ENCODE data around the gene C1orf159. TPM values are rescaled to one million over a fixed set of nuclear protein-coding genes. Genes with fewer than 3 reads are reported as not detected.
A peak's percentile ranks its signal among the peaks of the same experiment; 100 is the strongest.
"Not testable (repeated sequence)": the region's sequence is repeated elsewhere in the genome, so short reads cannot be mapped to it uniquely, and the experiment has no call there.

The C1orf159 gene
- polyA plus RNA-seq, 3 donors = 6.4 to 20.1 (median 14.1) TPM

DNA sequence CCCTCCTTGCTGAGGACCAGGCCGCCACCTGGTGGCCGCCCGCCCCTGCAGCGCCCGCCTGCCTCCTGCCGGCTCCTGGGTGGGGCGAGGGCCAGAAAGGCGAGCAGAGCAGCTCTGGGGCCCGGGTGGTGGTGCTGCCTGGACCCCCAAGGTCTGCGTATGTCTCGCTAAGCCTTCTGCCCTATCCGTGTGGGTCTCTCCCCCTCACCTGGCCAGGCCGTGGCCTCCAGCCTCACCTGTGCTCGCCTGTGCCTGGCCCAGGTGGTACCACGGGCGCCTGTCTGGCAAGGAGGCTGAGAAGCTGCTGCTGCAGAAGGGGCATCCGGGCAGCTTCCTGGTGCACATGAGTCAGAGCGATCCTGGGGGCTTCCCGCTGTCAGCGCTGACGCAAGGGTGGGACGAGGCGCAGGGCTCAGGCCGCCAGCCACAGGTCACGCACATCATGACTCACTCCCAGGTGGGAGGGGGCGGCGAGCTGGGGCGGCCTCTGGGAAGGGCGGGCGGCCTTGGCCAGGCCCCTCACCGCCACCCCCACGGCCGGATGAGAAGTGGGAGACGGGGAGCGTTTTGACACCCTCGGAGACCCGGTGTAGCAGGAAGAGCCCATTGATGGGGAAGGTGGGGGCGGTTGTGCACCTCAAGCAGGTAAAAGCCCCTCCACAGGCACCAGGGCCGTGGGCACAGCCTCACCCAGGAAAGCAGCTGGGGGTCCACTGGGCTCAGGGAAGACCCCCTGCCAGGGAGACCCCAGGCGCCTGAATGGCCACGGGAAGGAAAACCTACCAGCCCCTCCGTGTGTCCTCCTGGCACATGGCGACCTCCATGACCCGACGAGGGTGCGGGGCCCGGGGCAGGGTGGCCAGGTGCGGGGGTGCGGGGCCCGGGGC, 51.7 kb downstream of the C1orf159 start:
- no peak for DNase-seq (ENCODE audit: extremely low read depth in 1 of 11, low read depth in 9 of 11, low spot score in 4 of 11)

DNA sequence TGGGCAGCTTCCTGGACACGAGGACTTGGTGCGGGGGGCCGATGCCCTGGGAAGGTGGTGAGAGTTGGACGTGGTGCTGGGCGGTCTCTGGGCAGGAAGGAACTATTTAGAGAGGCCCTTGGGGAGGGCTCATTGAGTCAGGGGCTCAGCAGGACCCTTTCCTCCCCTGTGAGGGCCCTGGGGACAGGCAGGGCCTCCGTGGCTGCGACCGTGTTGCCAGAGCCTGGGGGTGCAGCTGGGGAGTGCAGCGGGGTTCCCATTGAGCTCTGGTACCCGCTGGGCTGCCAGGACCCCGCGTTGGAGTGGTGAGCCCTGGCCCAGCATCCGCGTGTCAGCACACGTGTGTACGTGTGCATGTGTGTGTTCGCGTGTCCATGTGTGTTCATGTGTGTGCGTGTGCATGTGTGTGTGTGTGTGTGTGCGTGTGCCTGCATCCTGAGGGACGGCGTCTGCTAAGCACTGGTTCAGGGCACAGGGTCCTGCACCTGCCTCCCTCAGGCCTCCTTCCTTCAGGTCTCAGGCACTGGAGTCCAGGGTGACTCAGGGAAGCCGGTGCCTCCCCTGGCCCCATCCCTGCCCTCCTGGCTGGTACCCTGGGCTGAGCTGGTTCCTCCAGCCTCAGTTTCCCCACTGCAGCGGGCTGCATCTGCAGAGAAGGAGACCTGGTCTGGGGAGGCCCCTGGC, 52.5 kb downstream of the C1orf159 start:
- DNase-seq (ENCODE audit: extremely low read depth in 1 of 11, low read depth in 9 of 11, low spot score in 4 of 11) = no peak

DNA sequence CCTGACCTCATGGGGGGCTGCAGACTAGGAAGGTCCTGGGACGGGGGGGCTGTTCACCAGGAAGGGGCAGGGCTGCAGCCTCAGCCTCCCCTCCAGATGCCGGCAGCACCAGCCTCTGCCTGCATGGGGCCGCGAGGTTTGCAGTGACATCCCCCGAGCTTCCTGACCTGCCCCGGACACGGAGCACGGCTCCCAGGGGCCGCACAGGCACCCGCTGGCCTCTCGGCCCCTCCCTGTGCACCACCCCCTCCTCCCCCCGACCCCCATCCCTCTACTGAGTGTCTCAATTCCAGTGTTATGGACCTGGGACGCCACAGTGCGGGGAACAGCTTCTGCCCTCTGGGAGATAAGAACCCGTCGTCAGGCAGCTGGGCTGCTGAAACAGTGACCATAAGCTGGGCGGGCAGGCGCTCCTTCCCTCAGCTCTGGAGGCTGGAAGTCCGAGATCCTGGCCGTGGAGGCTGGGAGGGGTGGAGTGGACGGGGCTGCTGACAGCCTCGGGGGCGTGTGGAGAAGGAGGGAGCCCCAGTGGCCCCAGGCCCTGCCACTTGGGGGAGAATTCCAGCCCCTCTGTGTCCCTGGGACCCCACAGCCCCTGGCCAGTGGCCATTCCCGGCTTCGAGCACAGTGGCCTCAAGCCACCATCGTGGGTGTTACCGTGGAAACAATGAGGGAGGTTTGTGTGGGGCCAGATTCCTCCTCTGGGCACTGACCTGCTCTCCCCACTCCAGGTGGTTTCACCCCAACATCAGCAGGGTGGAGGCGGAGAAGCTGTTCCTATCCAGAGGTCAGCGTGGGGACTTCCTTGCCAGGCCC, 53.3 kb downstream of the C1orf159 start:
- no peak for DNase-seq (ENCODE audit: extremely low read depth in 1 of 11, low read depth in 9 of 11, low spot score in 4 of 11)

DNA sequence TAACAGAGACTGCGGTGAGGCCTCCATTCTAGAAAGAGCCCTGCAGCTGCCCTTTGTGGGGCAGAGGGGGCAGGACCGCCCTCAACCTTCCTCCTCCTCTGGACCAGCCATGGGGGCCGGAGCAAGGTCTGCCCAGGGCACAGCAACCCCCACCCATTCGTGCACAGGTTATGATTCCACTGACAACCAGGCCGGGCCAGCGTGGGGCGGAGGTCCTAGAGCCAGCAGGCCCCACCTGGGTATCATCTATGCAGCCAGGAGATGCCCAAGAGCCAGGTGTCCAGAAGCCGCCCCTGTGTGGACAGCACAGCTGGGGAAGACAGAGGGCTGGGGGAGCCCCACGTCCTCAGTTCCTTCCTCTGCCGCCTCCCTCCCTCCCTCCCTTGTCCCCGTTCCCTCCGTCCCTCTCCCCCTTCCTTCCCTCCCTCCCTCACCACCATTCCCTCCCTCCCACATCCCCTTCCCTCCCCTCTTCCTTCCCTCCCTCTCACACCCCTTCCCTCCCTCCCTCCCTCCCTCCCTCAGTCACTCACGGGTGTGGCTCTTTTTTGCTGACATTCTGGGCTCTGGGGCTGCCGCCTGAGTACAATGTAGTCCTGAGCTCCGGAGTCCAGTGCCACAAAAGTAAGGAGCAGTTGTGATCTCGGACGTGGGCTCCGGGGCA, 54.1 kb downstream of the C1orf159 start:
- no peak for DNase-seq (ENCODE audit: extremely low read depth in 1 of 11, low read depth in 9 of 11, low spot score in 4 of 11)

DNA sequence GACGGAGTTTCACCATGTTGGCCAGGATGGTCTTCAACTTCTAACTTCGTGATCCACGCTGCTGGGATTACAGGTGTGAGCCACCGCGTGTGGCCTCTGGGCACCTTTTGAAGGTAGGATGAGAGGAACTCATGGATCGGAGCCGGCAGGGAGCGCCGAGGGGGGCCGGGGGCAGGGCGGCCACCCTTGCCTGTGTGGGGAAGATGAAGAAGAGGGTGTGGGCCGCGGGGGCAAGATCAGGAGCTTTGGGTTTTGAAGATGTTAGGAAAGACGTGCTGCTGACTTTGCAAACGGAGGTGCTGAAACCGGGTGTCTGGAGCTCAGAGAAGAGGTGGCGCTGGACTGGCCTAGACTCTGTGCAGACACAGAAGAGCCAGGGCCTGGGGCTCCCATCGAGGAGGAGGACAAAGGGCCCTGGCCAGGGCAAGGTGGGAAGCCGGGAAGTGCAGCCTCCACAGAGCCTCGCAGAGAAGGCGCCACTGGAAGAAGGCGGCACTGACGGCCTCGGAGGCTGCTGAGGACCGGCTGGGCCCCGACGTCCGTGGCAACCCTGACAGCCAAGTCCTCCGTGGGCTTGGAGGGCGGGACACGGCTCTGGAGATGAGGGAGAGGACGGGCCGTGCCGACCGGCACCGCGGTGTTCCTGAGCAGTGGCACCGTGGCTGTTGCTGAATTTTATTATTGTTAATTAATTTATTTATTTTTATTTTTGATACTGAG, 55.4 kb downstream of the C1orf159 start:
- no peak for DNase-seq (ENCODE audit: extremely low read depth in 1 of 11, low read depth in 9 of 11, low spot score in 4 of 11)

DNA sequence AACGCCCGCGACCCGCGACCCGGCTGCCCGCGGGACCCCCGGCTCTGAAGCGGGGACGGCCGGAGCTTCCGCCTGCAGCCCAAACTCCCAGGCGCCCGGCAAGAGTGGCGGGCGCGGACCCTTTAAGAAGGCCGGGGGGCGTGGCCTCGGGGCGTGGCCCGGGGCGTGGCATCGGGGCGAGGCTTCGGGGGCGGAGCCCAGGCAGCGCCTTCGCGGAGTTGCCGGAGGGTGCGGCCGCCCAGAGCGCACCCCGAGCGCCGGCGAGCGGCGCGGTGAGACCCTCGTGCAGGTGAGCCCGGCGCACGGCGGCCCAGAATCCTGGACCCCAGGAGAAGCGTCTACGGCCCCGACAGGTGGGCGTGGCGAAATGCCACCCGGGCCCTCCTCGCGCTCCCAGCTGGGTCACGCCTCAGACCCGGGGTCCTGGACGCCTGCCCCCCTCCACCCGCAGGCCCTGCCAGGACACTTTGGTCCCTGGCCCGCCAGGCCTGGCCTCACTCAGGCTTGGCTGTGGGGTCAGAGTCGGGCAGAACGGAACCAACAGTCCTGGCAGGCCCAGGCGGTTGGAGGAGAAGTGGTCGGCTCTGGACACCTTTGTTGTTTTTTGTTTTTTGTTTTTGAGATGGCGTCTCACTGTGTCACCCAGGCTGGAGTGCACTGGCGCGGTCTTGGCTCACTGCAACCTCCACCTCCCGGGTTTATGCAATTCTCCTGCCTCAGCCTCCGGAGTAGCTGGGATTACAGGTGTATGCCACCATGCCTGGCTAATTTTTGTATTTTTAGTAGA, 56.2 kb downstream of the C1orf159 start:
- DNase-seq (ENCODE audit: extremely low read depth in 1 of 11, low read depth in 9 of 11, low spot score in 4 of 11) = peak in 3 of 11 donors; percentile 63 to 76 (median 64)

DNA sequence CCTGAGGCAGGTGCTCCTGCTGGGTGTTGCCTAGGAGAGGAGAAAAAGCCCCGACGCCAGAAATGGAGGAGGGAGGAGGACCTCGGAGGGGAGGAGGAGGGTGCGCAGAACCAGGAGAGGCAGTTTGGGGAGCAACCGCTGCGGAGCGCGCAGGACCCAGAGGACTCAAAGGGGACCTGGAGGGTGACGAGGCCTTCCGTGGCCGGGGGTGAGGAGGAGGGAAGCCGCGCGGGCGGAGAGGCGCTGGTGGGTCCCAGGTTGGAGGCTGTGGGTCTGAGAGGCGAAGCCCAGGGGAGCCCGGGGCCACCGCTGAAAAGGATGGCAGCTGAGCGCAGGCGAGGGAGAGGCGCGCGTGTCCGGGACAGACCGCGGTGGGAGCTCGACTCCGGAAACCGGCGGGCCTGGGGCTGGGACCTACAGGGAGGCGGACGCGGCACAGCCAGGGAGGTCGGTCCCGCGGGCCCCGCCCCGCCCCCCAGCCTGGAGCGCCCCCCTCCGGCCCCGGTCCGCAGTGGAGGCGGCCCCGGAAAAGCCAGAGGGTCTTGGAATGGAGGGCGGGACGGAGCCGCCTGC, 56.9 kb downstream of the C1orf159 start:
- no peak for DNase-seq (ENCODE audit: extremely low read depth in 1 of 11, low read depth in 9 of 11, low spot score in 4 of 11)

DNA sequence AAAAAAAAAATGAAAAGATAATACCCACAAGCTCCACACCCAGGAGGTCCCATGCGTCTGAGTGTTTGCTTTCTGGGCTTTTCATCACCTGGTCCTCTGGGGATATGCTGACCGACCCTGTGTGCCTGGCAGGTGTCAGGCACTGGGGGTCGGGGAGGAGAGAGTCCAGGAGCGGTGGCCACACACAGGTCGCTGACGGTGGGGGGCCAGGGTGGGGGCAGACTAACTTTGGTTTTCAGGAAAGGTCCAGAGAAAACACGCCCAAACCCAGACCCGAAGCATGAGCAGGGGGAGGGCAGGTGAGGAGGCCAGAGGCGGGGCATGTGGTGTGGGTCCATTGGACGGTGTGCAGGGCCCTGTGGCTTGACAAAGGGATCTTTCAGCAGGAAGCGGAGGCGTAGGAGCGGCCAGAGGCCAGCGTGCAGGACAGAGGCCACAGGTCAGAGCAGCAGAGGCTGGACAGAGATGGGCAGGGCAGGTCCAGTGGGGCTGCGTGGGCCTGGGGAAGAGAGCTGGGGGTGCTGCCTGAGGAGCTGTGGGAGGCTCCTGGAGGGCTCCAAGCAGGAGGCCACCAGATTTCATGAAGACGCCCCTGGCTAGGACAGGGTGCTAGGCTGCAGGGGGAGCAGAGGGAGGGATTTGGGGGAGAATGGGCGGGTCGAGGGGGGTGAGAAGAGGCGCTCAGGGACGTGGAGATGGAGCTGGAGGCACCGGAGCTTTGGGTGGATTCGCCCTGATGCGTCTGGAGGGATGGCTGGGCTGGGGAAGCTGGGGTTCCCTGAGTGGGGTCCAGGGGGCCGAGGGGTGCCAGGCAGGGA, 57.6 kb downstream of the C1orf159 start:
- no peak for DNase-seq (ENCODE audit: extremely low read depth in 1 of 11, low read depth in 9 of 11, low spot score in 4 of 11)

DNA sequence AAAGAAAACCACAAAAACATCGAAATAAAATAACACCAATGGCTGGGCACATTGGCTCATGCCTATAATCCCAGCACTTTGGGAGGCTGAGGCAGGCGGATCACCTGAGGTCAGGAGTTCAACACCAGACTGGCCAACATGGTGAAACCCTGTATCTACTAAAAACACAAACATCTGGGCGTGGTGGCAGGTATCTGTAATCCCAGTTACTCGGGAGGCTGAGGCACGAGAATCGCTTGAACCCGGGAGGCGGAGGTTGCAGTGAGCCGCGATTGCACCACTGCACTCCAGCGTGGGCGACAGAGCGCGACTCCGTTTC, 58.2 kb downstream of the C1orf159 start:
- not testable (repeated sequence) for DNase-seq (ENCODE audit: extremely low read depth in 1 of 11, low read depth in 9 of 11, low spot score in 4 of 11)

DNA sequence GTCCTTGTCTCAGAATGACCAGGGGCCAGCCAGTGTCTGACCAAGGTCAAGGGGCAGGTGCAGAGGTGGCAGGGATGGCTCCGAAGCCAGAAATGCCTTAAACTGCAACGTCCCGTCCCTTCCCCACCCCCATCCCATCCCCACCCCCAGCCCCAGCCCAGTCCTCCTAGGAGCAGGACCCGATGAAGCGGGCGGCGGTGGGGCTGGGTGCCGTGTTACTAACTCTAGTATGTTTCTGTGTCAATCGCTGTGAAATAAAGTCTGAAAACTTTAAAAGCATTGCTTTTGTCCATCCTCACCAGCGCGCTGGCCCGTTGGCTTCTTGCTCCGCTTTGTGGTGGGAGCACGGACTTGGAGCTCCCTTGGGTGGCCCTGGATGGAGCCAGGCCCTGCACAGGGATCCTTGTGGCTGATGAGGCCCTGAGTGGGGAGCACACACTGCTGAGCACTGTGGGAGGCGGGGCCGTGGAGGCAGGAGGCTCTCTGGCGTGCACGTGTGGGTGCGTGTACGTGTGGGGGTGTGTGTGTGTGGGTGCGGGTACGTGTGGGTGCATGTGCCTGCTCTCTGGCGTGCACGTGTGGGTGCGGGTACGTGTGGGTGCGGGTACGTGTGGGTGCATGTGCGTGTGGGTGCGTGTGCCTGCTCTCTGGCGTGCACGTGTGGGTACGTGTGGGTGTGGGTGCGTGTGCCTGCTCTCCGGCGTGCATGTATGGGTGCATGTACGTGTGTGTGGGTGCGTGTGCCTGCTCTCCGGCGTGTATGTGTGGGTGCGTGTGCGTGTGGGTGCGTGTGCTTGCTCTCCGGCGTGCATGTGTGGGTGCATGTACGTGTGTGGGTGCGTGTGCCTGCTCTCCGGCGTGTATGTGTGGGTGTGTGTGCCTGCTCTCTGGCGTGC, 59.8 kb downstream of the C1orf159 start:
- no peak for DNase-seq (ENCODE audit: extremely low read depth in 1 of 11, low read depth in 9 of 11, low spot score in 4 of 11)

DNA sequence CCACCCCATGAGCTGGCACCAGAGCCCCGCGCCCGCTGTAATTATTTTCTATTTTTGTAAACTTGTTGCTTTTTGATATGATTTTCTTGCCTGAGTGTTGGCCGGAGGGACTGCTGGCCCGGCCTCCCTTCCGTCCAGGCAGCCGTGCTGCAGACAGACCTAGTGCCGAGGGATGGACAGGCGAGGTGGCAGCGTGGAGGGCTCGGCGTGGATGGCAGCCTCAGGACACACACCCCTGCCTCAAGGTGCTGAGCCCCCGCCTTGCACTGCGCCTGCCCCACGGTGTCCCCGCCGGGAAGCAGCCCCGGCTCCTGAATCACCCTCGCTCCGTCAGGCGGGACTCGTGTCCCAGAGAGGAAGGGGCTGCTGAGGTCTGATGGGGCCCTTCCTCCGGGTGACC, 60.9 kb downstream of the C1orf159 start:
- DNase-seq (ENCODE audit: extremely low read depth in 1 of 11, low read depth in 9 of 11, low spot score in 4 of 11) = no peak

DNA sequence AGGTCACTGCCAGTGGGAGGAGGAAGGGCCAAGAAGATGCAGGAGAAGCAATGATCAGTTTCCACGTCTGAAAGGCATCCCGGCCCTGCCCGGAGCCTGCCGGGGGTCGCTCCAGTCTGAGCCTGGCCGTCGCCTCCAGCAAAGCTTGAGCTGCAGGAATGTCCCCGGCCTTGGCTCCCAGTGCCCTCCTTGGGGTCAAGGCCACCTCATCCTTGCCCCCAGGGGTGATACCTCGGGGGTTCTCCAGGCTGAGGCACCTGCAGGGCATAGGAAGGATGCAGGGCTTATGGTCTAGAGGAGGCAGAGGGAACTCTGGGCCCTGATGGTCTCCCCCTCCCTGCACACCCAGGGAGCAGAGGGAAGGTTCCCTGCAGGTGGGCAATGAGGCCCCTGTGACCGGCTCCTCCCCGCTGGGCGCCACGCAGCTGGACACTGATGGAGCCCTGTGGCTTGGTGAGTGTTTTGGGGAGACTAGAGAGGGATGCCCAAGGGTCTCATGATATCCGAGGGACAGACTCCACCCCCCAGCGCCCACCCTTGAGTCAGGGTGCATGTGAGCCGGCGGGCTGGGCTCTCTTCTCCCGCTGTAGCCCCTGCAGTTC, 61.7 kb downstream of the C1orf159 start:
- no peak for DNase-seq (ENCODE audit: extremely low read depth in 1 of 11, low read depth in 9 of 11, low spot score in 4 of 11)

DNA sequence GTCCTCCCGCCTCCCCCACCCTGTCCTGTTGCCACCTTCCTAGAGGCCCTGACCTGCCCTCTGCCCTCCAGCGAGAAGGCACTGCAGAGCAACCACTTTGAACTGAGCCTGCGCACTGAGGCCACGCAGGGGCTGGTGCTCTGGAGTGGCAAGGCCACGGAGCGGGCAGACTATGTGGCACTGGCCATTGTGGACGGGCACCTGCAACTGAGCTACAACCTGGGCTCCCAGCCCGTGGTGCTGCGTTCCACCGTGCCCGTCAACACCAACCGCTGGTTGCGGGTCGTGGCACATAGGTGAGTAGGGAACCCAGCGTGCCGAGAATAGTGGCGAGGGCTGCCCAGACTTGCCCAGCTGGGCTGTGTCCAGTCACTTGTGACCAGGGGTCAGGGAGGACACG, 62.2 kb downstream of the C1orf159 start:
- no peak for DNase-seq (ENCODE audit: extremely low read depth in 1 of 11, low read depth in 9 of 11, low spot score in 4 of 11)

DNA sequence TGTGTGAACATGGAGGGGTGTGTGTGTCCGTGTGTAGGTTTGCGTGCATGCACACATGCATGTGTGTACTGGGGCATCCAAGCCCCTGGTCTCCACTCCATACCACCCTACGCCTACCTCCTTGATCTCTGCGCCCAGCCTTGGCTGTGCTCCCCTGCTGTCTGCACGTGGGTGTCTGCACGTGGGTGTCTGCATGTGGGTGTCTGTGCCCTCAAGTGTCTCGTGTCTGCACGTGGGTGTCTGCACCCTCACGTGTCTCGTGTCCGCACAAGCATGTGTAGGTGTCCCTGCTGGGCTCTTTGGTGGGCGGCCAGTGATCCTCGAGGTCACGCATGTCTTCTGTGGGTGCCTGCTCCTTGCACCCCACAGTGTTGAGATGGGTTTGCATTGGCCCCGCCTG, 62.9 kb downstream of the C1orf159 start:
- DNase-seq (ENCODE audit: extremely low read depth in 1 of 11, low read depth in 9 of 11, low spot score in 4 of 11) = no peak

DNA sequence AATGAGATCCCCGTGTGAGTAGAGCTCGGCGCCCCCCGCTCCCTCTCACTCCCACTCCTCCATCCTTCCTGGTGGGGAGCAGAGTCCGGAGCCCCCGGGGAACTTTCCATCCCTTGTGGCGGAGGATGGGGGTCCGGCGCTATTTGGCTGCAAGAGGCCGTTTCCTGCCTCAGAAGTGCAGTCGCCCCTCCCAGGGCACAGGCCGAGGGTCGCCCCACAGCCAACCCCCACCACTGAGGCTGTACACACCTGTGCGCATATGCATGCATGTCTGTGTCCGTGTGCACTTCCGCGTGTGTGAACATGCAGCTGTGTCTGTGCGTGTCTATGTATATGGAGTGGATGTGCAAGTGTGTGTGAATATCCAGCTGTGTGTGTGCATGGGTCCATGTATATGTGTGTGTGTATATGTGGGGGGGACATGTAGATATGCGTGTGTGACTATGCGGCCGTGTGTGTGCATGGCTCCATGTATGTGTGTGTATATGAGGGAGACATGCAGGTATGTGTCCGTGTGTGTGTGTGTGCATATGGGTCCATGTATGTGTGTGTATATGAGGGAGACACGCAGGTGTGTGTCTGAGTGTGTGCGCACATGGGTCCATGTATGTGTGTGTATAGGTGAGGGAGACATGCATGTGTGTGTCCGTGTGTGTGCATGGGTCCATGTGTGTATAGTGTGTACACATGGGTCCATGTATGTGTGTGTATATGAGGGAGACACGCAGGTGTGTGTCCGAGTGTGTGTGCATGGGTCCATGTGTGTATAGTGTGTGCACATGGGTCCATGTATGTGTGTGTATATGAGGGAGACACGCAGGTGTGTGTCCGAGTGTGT, 63.7 kb downstream of the C1orf159 start:
- no peak for DNase-seq (ENCODE audit: extremely low read depth in 1 of 11, low read depth in 9 of 11, low spot score in 4 of 11)

All from renal cortex interstitium (tissue), 11 donors.